NOMO-1 (cell line): Measurements from ENCODE around the gene ASB9.

Experiments used
- DNase-seq, 2 experiments: peaks; one replicate each; lab custom pipeline; 2025; ENCODE audit not compliant: unreplicated experiment in 2 of 2; lab: John Stamatoyannopoulos, UW

The ASB9 gene

DNA sequence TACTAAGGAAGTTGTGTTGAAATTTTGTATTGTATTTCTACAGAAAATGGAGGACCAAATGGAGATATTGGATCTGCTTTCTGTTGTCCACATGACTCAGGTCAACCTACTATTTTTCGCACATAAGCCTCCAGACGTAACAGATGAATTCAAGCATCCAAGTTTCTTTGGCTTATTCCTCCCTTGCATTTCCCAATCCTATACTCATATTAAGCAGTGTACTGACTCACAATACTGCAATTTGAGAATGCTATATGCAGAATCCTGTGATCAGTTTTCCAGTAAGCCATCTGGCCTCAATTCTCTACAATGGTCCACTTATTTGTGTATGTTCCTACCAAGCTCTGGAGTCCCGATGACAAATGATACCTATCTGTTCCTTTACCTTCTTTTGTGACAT is 75.7 kb downstream of the ASB9 start:
- DNase-seq = no peak
